ENCODE measurements around the gene GPBAR1.

The GPBAR1 gene

DNA sequence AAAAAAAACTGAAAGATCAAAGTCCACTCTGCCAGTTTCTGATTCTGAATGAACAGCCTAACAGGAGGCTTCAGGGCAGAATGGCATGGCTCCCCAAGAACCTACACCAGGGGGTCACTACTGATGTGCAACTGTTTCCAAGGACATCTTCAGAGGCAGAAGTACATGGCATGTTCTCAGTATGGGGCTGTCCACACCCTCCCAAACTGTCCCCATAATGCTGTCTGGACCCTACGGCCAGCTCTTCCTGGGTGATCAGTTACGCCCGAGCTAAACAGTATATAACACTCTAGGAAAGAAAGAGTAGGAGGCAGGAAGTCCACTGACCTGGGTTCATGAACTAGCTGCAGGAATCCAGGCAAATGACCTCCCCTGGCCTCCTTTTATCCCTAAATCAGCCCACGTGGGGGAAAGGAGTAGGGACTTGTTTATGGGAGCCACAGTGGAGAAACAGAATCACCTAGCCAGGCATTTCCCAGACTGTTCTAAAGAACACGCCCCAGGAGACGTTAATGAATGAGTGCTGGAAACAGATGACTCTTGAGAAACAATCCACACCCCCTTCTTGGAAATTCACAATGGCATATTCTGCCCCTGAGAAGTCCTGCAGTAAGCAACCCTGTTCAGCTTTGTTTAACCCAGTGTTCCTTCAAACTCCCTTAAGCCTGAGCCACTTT lies 29.0 kb downstream of the GPBAR1 start:
- no peak for DNase-seq (ENCODE audit: low spot score)
- TF ChIP-seq, protein P1, sequence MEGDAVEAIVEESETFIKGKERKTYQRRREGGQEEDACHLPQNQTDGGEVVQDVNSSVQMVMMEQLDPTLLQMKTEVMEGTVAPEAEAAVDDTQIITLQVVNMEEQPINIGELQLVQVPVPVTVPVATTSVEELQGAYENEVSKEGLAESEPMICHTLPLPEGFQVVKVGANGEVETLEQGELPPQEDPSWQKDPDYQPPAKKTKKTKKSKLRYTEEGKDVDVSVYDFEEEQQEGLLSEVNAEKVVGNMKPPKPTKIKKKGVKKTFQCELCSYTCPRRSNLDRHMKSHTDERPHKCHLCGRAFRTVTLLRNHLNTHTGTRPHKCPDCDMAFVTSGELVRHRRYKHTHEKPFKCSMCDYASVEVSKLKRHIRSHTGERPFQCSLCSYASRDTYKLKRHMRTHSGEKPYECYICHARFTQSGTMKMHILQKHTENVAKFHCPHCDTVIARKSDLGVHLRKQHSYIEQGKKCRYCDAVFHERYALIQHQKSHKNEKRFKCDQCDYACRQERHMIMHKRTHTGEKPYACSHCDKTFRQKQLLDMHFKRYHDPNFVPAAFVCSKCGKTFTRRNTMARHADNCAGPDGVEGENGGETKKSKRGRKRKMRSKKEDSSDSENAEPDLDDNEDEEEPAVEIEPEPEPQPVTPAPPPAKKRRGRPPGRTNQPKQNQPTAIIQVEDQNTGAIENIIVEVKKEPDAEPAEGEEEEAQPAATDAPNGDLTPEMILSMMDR (IDR thresholded peaks at IDR 0.05; ENCODE audit: borderline replicate concordance, control extremely low read depth, extremely low read depth, insufficient read depth, missing control alignments): no peak
- in situ Hi-C loops (cut with MboI; ENCODE audit: low sequenced_read_pairs, unreplicated experiment): no loop called here

- TF ChIP-seq, protein P1 (IDR thresholded peaks at IDR 0.05; ENCODE audit: borderline replicate concordance, control extremely low read depth, extremely low read depth, insufficient read depth, missing control alignments): no peak
- in situ Hi-C loops (cut with MboI; ENCODE audit: low sequenced_read_pairs, unreplicated experiment): no loop called here
- peak; percentile 70 for DNase-seq (ENCODE audit: low spot score)
These were observed 29.8 kb downstream of the GPBAR1 start for GRCh38 chr2:218290316-218291261.

DNA sequence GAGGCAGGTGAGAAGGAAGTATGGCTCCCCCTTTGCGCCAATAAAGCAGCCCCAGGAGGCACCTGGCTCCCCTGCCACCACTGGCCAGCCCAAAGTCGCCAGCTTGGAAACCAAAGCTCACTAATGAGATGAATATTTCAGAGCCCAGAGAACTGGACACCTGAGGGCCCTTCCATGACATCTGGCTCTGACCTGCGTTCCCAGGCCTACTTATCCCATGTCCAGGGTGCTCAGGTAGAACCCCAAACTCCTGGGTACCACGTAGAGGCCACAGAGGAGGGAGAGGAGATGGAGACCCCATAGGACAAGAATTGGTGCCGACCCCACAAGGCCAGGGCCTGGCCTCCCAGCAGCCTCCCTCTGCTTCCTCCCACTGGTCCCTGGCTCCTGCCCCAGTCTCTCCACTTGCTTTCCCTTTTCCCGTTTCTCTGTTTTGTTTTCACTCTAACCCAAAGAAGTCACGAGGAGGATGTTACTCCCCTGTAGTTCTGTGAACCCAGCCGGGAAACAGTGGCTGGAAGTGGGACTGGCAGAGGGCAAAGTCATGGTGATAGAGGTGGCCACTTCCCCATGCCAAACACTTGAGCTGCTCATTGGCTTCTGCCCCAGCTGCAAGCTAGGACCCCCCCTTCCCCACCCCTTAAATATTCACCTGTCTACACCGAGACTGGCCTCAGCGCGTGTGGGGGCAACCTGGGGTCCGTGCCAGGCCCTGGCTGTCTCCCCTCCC lies 30.7 kb downstream of the GPBAR1 start:
- in situ Hi-C loops (cut with MboI; ENCODE audit: low sequenced_read_pairs, unreplicated experiment): no loop called here
- no peak for DNase-seq (ENCODE audit: low spot score)
- TF ChIP-seq, protein P1 (IDR thresholded peaks at IDR 0.05; ENCODE audit: borderline replicate concordance, control extremely low read depth, extremely low read depth, insufficient read depth, missing control alignments): no peak

DNA sequence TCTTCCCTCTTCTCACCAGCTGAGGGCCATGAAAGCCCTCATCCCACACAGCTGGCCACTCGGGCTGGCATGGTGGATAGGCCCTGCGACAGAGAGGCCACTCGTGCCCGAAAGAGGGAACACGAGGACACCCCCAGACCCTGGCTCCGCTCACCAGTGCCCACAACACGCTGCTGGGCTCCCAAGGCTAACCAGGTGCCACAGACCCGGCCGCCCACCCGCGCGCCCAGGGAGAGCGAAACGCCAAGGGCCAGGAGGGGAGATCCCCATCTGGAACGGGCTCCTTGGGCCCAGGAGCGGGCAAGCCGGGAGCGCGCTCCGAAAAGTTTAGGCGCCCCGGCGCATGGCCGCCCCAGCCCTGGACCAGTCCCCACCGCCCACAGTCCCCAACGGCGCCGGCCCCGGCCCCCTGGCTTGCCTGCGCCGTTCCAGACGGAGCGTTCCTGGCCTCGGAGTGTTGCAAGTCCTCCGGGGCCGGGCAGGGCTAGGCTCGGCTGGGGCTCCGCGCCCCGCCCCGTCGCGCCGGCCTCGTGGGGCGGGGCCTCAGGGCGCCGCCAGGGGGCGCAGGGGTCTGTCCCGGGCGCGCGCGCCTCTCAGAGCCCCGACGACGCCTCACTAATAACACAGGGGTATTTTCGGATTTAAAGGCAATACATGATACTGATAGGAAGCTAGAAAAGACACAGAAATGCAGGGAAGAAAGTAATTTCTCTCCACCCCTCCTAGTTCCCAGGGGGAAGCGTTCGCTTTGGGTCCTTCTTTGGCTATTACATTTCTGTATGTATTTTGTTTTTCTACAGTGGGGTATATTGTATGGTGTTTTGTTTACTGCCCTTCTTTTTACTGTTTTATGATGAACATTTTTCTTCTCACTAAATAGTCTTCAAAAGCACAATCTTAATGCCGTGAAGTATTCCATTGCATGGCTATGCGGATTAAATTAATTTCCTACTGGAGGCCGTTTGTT lies 31.5 kb downstream of the GPBAR1 start, which contains the start of gene TMBIM1:
Gene TMBIM1 (minus strand): TSS at position 456 of the 967 bp plus-strand sequence. CDS start 10,362 bp downstream, outside the sequence.
- in situ Hi-C loops (cut with MboI; ENCODE audit: low sequenced_read_pairs, unreplicated experiment): no loop called here
- TF ChIP-seq, protein P1 (IDR thresholded peaks at IDR 0.05; ENCODE audit: borderline replicate concordance, control extremely low read depth, extremely low read depth, insufficient read depth, missing control alignments): peak; percentile 92
- peak; percentile 94 for DNase-seq (ENCODE audit: low spot score)

DNA sequence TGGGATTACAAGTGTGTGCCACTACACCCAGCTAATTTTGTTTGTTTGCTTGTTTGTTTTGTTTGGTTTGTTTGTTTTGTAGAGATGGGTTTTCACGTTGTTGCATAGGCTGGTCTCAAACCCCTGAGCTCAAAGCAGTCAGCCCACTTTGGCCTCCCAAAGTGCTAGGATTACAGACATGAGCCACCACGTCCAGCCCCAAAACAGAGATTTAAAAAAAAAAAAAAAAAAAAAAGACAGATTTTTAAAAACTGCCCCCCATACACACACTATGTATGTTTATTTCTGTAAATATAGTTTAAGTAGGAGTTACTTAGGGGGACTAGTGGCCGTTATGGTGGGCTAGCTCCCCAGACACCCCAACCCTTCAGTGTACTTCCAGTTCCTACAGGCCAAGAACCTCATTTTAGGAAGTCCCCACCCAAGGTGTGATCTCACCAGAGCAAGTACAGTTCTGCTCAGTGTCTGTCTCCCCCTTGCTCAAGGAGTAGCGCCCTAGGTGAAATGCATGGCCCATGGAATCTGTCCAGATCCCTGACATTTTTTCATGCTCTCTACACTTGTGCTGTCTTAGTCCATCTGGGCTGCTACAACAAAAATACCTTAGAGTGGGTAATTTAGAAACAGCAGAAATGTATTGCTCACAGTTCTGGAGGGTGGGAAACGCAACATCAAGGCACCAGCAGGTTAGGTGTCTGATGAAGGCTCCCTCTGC lies 33.1 kb downstream of the GPBAR1 start:
- TF ChIP-seq, protein P1 (IDR thresholded peaks at IDR 0.05; ENCODE audit: borderline replicate concordance, control extremely low read depth, extremely low read depth, insufficient read depth, missing control alignments): no peak
- in situ Hi-C loops (cut with MboI; ENCODE audit: low sequenced_read_pairs, unreplicated experiment): no loop called here
- DNase-seq (ENCODE audit: low spot score): no peak
